Progenitor cell of endocrine pancreas (in vitro differentiated cells): Measurements from ENCODE around the gene CCSER1. TPM values are rescaled to one million over a fixed set of nuclear protein-coding genes. Genes with fewer than 3 reads are reported as not detected.

Source experiments
- DNase-seq: peaks from one replicate; pipeline ENCODE4 v3.0.0; 2021; ENCODE audit warnings: low spot score; ENCODE audit not compliant: unreplicated experiment
- H3K27ac Mint-ChIP-seq: 2 replicates; pipeline ENCODE4 v1.8.0; 2021; ENCODE audit warnings: mild to moderate bottlenecking, moderate library complexity, mixed read lengths
- H3K27me3 Mint-ChIP-seq: 2 replicates; pipeline ENCODE4 v1.8.0; 2021; ENCODE audit warnings: mixed read lengths
- H3K36me3 Mint-ChIP-seq: 2 replicates; pipeline ENCODE4 v1.8.0; 2022; ENCODE audit warnings: mixed read lengths; ENCODE audit not compliant: insufficient read depth
- H3K4me1 Mint-ChIP-seq: 2 replicates; pipeline ENCODE4 v1.8.0; 2021; ENCODE audit warnings: low read depth, mixed read lengths
- H3K4me3 Mint-ChIP-seq: 2 replicates; pipeline ENCODE4 v1.8.0; 2021; ENCODE audit warnings: low read depth, mild to moderate bottlenecking, moderate library complexity, mixed read lengths
- H3K9me3 Mint-ChIP-seq: 2 replicates; pipeline ENCODE4 v1.8.0; 2021; ENCODE audit warnings: low read depth, mixed read lengths
- CTCF ChIP-seq: fragments of 200-600 bp; sonication (generic); IDR thresholded peaks from one replicate; pipeline ENCODE4 v1.5.0; 2021; ENCODE audit warnings: antibody characterized with exemption, mild to moderate bottlenecking; ENCODE audit not compliant: unreplicated experiment
- total RNA-seq: library from RNA; stranded (reverse); gene quantifications from 2 replicates; pipeline ENCODE4 v1.2.1, GENCODE V29; 2021

CCSER1 gene
- total RNA-seq, 1 donor from 2014 or later: 11.6 TPM

DNA sequence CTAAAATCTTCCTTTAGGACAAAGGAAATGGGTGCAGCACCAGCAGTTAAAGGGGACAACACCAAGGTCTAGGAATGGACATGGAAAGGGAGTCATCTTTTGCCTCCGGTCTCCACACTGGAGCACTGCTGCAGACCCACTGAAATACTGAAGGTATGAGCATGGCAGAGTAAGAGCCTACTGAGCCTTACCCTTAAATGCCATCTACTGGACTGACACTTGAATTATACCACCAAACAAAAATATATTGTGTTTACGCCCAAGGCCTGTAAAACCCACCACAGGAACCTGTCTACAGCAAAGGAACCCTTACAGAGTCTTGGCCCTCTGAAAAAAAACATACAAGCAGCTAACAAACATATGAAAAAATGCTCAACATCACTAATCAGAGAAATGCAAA is 443.4 kb downstream of the CCSER1 start:
- H3K27ac Mint-ChIP-seq: no peak overlapping the region
- no peaks in the 10 kb centered on the region for H3K4me1 Mint-ChIP-seq
- TF ChIP-seq CTCF: no peak
- H3K36me3 Mint-ChIP-seq: no peaks in the 10 kb centered on the region
- no peak overlapping the region for H3K4me3 Mint-ChIP-seq
- no peak for DNase-seq
- H3K9me3 Mint-ChIP-seq: peaks cover 3% of the 10 kb centered on the region
- H3K27me3 Mint-ChIP-seq: no peaks in the 10 kb centered on the region

- Mint-ChIP-seq H3K4me1 (no peaks in the 10 kb centered on the region), H3K36me3 (no peaks in the 10 kb centered on the region), H3K9me3 (no peaks in the 10 kb centered on the region), H3K27me3 (no peaks in the 10 kb centered on the region), H3K27ac (no peak overlapping the region), H3K4me3 (no peak overlapping the region)
- DNase-seq: no peak
- TF ChIP-seq CTCF: no peak
Measured at GRCh38 chr4:90572996-90573395, 445.8 kb downstream of the CCSER1 start.

DNA sequence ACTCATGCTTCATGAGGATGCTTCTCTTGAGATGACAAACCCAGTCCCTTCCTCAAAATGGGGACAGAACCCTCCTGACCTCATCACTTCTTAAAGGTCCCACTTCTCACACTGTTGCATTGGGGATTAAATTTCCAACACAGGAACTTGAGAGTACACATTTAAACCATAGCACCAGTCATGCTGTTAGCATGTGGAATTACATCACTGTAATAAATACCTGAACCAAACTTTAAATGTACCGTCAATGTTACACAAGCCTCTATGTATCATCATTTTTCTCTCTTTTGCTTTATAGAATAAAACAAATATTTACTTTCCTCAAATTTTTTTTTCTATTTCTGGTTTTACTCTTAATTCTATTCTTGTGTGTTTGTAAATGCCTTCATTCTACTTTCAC is 448.2 kb downstream of the CCSER1 start:
- Mint-ChIP-seq H3K36me3 (no peaks in the 10 kb centered on the region), H3K9me3 (no peaks in the 10 kb centered on the region), H3K27me3 (no peaks in the 10 kb centered on the region), H3K4me3 (no peak overlapping the region), H3K4me1 (no peaks in the 10 kb centered on the region), H3K27ac (no peak overlapping the region)
- no peak for TF ChIP-seq CTCF
- DNase-seq: no peak

GRCh38 chr4:90580326-90580725 is 453.1 kb downstream of the CCSER1 start:
- Mint-ChIP-seq H3K4me1 (no peaks in the 10 kb centered on the region), H3K27ac (no peak overlapping the region), H3K4me3 (no peak overlapping the region), H3K9me3 (no peaks in the 10 kb centered on the region), H3K36me3 (no peaks in the 10 kb centered on the region), H3K27me3 (no peaks in the 10 kb centered on the region)
- no peak for DNase-seq
- no peak for TF ChIP-seq CTCF

DNA sequence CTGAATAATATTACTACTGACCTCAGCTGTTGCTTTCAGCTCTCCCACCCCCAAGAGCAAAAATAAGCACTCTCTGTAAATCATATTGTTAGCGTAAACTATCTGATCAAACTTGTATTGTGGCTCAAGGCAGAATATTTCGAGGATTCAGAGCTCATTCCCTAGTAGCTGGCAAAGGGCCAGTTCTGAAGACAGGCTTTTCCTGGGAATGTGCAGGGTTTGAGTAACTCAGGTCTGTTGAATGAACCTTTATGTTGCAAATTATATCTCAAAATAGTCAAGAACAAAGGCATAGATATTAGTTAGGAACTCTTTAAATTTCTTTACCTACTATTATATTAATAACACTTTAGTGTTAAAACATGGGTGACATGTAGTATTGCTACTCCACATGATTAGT is 454.9 kb downstream of the CCSER1 start:
- Mint-ChIP-seq H3K27me3 (no peaks in the 10 kb centered on the region), H3K36me3 (no peaks in the 10 kb centered on the region), H3K4me3 (no peak overlapping the region), H3K9me3 (no peaks in the 10 kb centered on the region), H3K4me1 (no peaks in the 10 kb centered on the region), H3K27ac (no peak overlapping the region)
- TF ChIP-seq CTCF: no peak
- no peak for DNase-seq
